ENCODE results near the gene PYGM.

Gene PYGM

DNA sequence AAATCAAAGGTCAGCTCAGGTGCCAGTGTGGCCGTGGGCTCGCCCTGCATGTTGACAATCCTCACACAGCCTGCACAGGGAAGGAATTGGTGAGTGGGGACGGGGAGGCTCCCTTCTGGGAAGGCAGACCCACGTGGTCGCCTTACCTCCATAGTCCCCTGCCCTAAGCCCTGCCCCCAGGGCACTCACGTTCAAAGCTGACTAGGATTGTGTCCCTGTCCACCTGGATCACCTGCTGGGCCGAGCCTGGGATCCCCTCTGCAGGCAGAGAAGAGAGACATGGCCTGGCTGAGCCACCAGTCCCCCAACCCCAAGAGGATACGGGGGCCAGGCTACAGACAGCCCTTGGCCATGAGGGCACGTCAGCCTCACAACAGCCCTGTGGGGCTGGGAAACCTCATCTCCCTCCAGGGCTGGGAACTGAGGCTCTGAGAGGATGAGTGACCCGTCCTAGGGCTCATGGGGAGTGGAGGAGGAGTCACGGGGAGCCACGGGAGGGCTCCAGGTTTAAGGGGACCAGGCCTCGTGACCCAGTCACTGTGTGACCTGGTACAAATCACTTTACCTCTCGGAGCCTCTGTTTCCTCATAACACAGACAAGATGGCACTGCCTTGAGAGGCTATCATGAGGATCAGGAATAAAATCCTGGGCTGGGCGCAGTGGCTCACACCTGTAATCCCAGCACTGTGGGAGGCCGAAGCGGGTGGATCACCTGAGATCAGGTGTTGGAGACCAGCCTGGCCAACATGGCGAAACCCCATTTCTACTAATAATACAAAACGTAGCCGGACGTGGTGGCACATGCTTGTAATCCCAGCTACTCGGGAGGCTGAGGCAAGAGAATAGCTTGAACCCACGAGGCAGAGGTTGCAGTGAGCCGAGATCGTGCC, 30.7 kb upstream of the PYGM start:
- no peak for DNase-seq

DNA sequence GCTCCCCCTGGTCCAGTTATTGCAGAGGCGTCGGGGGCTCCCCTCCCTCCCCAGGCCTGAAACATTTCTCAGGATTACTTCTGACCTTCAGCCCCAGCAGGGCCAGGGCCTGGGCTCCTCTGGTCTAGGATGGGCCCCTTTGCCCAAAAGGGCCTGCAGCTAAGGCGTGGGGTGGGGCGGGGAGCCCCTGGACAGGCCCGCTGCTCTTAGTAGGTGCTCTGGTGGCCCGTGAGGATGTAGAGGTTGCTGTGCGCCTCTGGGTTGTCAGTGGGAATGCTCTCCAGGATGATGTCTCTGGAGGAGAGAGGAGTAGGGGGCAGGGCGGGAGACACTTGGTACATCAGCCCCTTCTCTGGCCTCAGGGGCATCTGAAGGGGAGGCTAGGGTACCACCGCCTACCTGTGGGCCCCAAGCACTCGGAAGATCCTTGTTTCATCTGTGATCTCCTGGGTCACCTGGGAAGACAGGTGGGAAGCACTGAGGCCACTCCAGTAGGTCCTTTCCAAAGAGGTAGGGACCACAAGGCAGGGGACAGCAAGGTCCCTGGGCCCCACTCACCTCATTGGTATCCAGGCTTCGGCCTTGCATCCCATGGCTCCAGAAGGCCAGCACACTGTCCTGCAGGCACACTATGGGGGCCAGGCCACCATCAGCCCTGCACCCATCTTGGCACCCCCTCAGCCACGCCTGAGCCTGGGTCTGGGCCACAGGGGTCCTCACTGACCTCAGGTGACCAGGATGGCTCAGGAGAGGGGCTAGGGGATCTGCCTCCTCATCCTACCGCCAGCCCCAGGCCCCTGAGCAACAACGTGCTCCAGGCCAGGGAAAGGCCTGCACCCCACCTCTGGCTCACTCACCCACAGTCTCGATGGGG, 29.8 kb upstream of the PYGM start:
- no peak for DNase-seq

DNA sequence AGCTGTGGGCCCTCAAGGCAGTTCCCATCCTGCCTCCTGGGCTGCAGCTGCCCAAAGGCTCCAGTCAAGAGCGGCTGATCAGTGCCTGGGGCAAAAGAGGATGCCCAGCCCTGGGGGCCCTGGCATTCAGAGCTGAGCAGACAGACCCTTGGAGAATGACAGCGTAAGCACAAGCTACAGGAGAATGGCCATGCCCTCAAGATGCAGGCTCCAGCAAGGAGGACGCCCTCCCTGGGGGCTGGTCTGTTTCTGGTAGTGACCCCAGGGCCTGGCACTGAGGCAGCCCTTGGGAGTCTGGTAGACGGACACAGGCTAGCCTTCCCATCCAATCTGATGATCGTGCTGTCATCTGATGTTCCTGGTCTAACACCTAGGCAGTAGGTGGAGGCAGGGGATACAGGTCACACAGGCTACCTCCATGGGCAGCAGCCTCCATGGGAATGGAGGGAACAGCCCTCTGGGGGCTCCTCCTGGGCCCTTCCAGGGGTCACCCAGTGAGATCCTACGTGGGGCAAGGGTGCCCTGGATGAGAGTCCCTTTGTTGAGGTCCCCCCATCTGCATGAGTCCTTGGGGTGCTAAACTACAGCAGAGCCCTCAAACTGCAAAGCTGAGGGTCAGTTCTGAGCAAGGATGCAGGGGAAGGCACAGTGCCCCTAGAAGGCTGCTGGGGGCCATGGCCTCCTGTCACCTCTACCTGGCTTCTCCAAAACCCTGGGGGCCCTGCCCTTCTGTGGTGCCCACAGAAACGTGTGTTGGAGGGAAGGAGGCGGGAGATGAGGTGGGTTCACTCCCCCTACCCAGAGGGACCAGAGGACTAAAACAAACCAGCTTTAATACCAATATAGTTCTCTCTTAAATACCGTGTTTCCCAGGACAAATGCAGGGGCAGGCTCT, 28.8 kb upstream of the PYGM start:
- DNase-seq: no peak

DNA sequence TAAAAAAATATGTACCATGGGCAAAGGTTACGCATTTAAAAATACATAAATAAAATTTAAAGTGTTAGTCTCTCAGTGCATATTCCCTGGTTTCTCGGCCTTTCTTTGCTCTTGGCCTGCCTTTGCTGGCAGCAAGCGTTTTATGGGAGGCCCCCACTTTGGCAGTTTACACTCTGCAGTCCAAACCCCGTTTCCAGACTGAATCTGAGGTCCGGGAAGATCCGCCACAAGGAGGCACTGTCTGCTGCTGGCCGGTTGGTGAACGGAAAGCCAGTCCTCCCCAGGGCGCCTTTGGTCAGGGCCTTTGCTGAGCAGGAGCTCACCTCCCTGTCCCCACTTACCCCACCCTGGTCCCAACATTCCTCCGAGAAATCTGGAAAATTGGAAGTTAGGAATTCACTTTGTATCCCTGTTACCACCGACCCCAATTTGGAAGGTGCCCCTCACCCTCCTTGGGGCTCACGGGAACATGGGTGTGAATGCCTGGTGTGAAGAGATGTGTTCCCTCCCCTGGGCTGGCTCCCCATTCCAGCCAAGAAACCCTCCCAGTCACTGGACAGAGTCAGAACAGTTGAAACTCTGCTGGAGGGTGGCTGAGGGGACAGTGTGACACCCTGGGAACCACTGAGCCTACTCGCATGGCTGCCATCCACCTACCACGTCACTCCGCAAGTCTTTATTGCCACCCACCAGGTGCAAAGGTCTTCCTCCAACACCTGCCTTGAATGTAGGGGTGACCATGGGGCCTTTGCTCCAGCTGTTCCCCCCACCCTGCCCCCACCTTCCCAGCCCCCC, 27.9 kb upstream of the PYGM start:
- no peak for DNase-seq

DNA sequence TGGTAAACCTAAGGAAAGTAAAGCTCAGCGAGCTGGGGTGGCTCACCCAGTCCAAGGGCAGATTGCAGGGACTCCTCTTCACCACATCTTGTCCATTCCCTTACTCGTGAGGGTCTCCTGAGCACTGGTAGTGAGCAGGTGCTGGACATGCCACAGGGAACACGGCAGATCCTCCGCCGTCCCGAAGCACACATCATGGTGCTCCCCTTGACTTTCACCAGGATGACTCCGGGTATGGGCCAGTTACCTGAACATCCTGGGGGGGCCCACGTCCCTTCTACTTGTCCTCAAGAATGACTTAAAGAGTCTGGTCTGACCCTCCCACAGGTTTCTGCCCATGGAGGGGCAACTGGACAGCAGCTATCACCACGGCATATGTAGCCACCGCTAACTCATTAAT, 26.5 kb upstream of the PYGM start:
- DNase-seq: no peak

GRCh38 chr11:64784813-64785581, 25.2 kb upstream of the PYGM start:
- no peak for DNase-seq

DNA sequence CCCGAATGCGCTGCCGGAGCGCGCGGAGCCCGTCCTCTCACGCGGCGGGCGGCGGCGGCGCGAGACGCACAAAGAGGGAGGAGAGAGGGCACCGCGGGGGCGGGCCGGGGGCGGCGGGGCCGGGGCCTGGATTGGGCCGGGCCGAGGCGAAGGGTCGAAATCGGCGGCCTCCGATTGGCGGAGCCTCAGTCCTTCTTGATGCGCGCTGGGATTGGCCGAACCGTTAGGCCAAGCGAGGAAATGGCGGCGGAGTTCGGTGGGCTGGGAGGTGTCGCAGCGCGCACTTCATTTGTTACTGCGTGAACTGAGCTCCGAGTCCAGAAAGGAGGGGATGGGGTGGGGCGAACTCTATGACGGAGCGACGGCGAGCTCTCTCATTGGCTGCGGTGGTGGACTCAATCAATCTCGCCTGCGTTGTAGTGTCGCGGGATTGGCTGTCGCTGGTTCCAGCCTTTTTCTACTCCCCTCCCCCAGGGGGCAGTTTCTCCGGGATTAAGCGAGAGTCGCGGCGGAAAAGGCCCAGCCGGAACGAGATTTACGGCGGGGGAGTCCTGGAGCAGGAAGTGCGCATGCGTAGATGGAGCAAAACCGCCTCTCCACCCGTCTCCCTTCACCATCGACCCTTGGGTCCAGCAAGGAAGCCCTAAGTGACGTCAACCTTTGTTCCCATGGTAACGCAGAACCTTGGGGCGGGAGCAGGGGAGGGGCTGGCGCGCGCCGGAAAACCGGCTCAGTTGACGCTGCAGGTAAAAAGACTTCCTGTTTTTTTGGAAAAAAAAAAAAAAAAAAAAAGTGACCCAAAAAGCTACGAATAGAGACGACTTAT, 18.9 kb upstream of the PYGM start, which contains the start of gene SF1:
SF1 (minus strand) TSS at position 70 of the 826 bp plus-strand sequence. CDS start 150 bp downstream, outside the sequence.
- DNase-seq: peak; percentile 99

DNA sequence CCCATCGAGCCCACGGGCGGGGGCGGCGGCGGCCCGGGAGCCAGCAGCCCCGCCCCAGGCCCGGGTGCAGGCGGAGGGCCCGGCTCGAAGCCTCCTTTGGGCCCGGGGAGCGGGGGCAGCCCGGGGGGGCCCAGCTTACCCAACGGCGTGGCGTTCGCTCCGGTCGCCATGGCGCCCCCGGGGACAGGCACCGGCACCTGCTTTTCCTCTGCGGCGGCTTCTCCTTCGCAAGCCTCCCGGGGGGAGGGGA, 18.4 kb upstream of the PYGM start:
- DNase-seq: no peak

- DNase-seq: peak; percentile 44
Measured at GRCh38 chr11:64777449-64778222, 17.9 kb upstream of the PYGM start.

- no peak for DNase-seq
Measured at GRCh38 chr11:64776875-64777274, 17.1 kb upstream of the PYGM start.

DNA sequence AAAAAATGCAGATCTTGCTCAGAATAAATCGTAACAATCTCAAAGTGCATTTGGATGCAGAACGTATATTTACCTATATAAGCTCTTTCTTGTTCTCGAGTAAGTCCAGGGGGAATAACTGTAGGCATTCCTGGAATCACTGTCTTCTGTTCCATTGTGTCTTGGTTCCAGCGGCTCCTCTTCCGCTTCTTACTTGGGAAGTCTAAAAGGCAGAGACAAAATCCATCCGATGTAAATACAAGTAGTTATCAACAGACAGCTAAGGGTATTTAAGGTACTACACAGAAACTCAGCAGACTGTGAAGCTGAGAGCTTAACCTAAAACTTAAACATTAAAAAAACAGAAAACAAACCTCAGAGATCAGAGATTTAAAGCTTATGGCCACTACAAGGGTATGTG, 16.7 kb upstream of the PYGM start:
- DNase-seq: no peak

- DNase-seq: no peak
Measured at GRCh38 chr11:64774144-64774543, 14.4 kb upstream of the PYGM start.

- no peak for DNase-seq
Measured at GRCh38 chr11:64772303-64773018, 12.7 kb upstream of the PYGM start.

- no peak for DNase-seq
Measured at GRCh38 chr11:64771861-64772260, 12.1 kb upstream of the PYGM start.

GRCh38 chr11:64770120-64770519, 10.3 kb upstream of the PYGM start:
- no peak for DNase-seq

GRCh38 chr11:64769283-64769682, 9.5 kb upstream of the PYGM start:
- DNase-seq: no peak

DNA sequence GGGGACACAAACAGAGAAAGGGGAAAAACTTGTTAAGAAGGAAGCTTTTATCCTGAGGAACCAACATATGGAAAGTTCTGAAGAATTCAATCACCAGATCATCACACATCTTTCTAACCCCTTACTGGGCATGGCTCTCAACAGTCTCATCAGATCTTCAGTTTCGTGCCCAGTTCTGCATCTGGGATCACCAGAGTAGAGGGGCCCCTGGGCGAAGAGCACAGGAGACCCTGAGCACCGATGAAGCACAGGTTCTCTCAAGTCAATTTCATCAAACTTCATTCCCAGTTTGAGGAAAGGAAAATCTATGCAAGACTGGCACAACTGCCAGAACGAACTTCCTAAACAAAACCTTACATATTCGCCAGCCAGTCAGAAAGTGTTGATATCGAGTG, 8.5 kb upstream of the PYGM start:
- DNase-seq: no peak

DNA sequence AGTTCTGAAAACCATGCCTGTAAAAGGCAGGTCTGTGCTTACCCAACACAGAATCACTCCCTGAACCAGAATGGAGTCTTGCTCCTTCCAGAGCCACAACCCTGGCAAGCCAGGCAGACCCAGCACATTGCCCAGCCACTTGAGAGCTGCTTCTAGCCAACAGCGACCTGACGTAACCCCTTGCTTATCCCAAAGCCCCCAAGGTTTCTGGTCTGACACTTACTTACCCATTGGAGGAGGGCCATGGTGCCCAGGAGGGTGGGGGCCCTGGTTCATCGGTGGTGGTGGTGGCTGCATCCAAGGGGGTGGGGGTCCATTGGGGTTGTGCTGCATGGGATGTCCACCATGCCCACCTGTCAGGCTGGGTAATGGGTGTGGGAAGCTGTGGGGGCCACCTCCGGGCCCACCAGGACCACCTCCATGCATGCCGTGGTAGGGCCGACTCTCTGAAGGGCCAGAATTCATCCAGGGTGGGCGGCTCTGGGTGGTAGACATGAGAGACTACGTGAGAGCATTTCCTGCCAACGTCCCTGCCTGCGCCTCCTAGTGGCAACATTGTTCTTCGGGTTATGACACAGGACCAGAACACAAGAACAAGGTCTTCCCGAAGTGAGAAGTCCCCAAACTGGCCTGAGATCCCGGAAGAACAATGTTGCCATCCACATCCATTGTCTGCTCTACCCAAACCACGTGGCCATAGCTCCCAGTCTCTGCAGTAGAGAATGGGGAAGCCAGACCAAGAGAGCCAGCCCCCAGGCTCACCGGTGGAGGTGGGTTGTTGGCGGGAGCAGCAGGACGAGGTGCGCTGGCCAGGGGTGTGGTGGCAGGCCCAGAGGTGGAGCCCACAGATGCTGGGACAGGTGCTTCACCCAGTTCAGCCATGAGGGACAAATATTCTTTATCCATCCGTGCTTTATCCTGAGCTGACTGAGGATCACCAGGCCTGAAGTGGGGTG, 7.8 kb upstream of the PYGM start:
- peak; percentile 55 for DNase-seq
